AG10803 (cell line): Measurements from ENCODE around the gene NEK8.

Experiments
- DNase-seq: peaks from one replicate; pipeline ENCODE4 v3.0.0; 2010; ENCODE audit warnings: low read depth
- H3K4me3 ChIP-seq: 2 replicates; pipeline ENCODE4 v1.5.1; 2011; ENCODE audit warnings: mild to moderate bottlenecking, low read length, control low read depth
- CTCF ChIP-seq: conservative IDR thresholded peaks from 2 replicates; pipeline ENCODE4 v1.5.1; 2011; ENCODE audit warnings: mild to moderate bottlenecking, low read length, control low read depth, inconsistent platforms

NEK8 gene

GRCh38 chr17:28744104-28744971 lies 15.8 kb downstream of the NEK8 start:
- peak overlapping the region; percentile 88 for H3K4me3 ChIP-seq
- no peak for TF ChIP-seq CTCF
- DNase-seq: peak; percentile 36

GRCh38 chr17:28744972-28745785 lies 16.6 kb downstream of the NEK8 start:
- DNase-seq: peak; percentile 52
- TF ChIP-seq CTCF: 0 out of 2 replicates have a peak, but pooled peaks have one; percentile 2
- peak overlapping the region; percentile 88 for H3K4me3 ChIP-seq

DNA sequence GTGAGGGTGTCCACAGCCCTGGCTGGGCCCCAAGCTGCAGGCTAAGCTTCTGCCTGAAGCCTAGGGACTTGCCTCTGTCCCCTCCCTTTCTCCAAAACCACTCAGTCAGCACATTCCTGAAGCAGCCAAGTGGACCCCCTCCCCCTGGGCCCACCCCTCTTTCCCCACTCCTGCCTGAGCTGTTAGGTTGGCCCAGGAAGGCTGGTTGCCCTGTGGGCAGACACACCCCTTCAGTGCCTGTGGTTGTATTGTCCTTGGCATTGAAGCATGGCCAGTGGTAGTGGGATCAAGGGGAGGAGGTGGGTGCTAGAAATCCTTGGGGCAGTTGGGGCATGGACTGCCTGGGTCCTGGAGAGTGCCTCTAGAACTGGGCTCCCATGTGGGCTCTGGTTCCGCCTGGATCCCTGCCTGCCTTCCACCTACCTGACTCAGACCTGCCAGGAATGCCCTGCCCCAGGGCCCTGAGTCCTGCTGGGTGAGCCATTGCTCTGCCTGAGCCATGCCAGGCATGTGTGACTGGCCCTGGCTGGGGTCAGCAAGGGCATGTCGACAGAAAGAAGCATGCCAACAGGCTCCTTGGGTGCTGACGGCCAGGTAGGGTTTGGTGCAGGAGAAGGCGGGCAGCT lies 17.3 kb downstream of the NEK8 start:
- DNase-seq: no peak
- H3K4me3 ChIP-seq: peak overlapping the region; percentile 88
- TF ChIP-seq CTCF: no peak

DNA sequence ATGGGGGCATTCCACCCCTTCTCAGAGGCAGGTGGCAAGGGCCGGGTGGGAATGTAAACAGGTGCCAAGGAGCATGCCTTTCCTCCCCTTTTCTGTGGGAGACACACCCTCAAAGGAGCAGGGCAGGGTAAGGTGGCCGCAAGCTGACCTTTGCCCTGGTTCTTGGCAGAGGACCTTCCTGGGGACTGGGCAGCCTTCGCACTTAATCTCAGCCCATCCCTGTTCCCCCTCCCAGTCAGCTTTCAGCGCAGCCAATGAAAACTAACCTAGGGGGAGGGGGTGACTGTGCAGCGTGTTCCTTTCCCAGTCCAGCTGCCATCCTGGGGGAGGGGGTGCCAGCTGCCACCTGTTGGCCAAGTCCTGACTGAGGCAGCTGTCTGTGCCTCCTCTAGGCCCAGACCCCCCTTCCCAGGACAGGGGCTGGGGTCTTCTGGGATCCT lies 18.0 kb downstream of the NEK8 start:
- peak overlapping the region; percentile 88 for H3K4me3 ChIP-seq
- no peak for TF ChIP-seq CTCF
- DNase-seq: no peak

DNA sequence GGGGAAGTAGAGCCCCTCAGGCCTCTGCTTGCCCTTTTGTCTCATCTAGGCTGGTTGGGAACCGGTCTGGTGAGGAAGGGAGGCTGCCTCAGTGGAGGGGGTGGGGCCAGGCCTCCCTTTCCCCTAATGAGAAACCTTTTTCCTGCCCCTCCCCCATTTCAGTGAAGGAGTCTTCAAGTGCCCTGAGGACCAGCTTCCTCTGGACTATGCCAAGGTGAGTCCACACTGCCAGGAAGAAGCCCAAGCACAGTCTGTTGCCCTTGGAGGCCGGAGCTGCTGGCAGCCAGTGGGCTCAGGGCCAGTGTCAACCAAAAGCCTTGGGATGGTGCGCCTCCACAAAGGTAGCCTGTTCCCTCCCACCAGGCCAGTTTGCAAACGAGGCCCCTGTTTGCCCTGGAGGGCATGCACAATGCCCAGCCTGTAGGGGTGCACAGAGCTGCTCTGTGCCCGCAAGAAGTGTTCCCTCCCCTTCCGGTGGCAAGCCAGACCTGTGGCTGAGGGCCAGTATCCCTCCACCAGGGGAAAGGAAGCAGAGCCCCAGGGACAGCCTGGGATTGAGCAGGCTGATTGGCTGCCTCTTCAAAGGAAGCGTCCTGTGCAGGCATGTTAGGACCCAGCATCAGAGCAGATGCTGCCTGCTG lies 18.6 kb downstream of the NEK8 start:
- no peak for DNase-seq
- TF ChIP-seq CTCF: no peak
- no peak overlapping the region for H3K4me3 ChIP-seq

- DNase-seq: no peak
- no peak overlapping the region for H3K4me3 ChIP-seq
These were observed 19.5 kb downstream of the NEK8 start for GRCh38 chr17:28747801-28748750.

More at GRCh38 chr17:28747801-28748750, 19.5 kb downstream of the NEK8 start:
- no peak for TF ChIP-seq CTCF
